Activated naive CD4-positive, alpha-beta T cell (primary cell): ENCODE data around the gene SMYD4.
A peak's percentile ranks its signal among the peaks of the same experiment; 100 is the strongest.
"Not testable (repeated sequence)": the region's sequence is repeated elsewhere in the genome, so short reads cannot be mapped to it uniquely, and the experiment has no call there.

ENCODE experiments used
- DNase-seq, 4 experiments: peaks; one replicate each; lab custom pipeline; 2025; lab: John Stamatoyannopoulos, UW

SMYD4 gene

DNA sequence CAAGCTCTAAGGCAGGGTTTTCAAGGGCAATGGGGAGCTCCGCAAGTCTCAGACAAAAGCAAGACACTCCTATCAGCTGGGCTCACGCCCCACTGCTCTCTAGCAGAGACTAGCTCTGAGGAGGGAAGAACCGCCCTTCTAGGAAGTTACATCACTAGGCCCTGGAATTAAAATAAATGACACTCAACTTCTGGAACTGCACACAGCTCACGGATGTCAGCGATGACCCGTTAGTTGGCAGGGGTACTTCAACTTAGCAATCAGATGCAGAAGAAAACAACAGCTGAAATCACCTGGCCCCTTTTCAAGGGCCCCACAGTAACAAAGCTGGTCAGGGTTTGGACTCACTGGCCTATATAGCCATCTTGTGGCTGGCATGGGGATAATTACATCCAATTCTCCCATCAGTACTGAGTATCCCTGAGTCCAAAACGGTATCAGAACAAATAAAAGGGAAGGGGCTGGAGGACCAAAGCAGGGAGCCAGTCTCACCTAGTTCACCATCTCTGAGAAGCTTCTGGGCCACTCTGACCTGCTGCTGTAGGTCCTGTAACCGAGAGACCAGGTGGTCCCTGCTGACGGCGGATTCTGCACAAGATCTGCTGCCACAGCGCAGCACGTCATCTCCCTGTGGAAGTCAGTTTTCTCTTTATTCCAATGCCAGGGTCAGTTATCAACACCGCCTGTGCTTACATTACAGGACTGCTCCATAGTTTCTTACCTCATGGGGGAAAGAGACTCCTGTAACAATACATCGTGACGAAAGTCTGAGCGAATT is 45.7 kb downstream of the SMYD4 start:
- DNase-seq: no peak

DNA sequence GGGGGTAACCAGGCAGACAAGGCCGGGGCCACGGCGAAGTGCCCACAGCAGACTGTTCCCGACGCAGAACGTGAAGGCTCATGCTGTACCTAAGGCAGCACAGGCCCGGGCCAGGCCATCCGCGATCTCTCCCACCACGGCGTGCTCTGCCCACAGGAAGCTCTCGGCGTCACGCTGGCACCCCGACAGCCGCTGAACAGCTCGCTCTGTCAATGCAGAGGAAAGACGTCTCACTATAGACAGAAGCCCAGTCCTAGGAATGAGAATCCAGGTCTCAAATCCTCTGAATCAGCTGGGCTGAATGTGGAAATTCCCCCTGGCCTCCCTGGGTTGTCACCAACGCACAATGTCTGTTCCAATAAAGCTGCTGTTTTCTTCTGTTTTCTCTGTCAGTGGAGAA is 46.4 kb downstream of the SMYD4 start:
- no peak for DNase-seq

DNA sequence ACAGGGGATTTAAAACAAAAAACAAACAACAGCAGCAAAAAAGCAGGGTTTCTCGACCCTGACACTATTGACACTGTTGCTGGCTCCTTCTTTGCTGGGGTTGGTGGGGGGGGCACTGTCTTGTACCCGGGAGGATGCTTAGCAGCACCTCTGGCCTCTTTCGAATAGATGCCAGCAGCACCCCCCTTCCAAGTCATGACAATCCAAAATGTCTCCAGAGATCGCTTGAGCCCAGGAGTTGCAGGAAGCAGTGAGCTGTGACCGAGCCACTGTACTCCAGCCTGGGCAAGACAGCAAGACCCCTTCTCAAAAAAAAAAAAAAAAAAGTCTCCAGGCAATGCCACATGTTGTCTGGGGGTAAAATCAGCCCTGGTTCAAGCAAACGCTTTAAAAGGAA is 47.5 kb downstream of the SMYD4 start:
- no peak for DNase-seq

DNA sequence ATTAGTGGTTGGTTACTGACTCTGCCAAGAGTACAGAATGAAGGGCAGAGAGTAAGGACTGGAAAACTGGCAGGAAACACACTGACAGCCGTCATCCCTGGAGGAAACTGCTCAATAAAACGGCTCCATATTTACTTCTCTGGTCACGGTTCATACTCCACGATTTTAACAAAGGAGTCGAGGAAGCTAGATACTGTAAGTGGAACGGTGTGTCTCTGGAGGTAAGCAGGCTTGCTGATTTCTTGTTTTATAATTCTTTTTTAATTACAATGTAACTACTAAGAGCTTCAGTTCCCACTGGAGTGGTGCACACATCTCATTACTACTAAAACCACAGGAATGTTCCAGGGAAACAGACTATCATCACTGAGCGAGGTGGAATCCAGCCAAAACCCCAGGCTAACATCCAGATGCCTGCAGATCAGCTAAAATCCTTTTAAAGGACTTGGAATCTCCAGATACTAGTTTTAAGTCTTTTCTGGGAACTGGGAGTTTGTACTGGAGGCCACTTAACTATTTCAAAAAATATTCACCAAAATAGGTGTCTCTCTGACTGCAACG is 50.1 kb downstream of the SMYD4 start:
- DNase-seq: no peak

DNA sequence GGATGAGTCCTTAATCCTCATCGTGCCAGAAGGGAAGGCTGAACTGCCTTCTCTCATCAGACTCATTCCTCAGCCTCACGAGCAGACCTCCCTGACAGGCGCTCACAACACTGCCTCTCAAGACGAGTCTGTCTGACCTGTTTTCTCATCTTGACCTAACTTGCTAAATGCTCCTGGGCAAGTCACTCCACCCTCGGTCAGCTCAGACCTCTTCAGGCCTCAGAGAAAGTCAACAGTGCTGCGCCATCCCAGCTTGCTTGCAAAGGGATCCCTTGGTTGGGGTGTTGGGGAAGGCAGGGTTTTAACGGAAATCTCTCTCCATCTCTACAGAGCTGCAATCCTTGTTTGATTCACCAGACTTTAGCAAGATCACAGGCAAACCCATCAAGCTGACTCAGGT is 52.8 kb downstream of the SMYD4 start:
- DNase-seq: no peak

DNA sequence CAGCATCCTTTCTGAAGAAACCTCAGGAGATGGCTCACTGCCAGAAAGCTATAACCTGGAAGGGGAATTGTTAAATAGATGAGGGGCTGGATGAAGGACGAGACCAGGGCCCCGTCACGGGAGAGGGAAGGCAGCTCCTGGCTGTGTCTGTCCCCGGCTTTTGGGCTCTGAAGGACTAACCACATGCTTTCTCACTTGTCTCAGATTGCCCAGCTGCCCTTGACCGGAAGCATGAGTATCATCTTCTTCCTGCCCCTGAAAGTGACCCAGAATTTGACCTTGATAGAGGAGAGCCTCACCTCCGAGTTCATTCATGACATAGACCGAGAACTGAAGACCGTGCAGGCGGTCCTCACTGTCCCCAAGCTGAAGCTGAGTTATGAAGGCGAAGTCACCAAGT is 53.4 kb downstream of the SMYD4 start:
- no peak for DNase-seq

DNA sequence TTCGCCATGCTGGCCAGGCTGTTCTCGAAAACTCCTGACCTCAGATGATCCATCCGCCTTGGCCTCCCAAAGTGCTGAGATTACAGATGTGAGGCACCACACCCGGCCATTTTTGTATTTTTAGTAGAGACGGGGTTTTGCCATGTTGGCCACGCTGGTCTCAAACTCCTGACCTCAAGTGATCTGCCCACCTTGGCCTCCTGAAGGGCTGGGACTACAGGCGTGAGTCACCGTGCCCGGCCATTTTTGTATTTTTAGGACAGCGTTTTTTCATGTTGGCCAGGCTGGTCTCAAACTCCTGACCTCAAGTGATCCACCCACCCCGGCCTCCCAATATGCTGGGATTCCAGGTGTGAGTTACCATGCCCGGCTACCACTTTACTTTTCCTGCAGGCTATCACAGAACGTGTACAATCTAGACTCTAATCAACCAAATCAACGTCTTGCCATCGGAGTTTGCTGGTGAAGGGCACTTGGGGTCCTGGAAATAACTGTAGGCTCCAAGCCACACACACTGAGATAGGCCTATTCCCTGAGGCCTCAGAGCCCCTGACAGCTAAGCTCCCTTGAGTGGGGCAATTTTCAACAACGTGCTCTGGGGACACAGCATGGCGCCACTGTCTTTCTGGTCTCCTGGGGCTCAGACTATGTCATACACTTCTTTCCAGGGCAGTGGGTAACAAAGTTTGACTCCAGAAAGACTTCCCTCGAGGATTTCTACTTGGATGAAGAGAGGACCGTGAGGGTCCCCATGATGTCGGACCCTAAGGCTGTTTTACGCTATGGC is 55.1 kb downstream of the SMYD4 start:
- DNase-seq: no peak

DNA sequence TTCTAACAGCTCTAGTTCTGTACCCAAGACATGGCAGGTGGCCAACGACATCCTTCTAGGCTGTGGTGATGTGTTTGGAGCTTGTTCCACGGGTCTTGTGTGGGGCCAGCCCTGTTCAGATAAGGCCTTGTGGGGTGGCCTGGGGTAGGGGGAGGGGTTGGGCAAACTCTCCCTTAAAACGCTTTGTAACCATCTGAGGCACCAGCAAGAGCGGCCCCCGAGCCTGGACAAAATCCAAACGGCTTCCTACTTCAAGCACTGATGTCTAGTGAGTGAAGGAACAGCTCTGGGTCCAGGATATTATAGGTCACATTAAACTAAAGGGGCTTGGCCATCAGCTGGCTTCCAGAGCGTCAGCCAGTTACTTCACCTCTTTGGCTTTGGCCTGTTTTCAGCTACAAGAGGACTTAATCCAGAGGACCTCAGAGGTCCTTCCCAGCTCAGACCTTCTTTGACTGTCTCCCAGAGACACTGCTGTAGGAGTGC is 56.0 kb downstream of the SMYD4 start:
- DNase-seq: no peak

DNA sequence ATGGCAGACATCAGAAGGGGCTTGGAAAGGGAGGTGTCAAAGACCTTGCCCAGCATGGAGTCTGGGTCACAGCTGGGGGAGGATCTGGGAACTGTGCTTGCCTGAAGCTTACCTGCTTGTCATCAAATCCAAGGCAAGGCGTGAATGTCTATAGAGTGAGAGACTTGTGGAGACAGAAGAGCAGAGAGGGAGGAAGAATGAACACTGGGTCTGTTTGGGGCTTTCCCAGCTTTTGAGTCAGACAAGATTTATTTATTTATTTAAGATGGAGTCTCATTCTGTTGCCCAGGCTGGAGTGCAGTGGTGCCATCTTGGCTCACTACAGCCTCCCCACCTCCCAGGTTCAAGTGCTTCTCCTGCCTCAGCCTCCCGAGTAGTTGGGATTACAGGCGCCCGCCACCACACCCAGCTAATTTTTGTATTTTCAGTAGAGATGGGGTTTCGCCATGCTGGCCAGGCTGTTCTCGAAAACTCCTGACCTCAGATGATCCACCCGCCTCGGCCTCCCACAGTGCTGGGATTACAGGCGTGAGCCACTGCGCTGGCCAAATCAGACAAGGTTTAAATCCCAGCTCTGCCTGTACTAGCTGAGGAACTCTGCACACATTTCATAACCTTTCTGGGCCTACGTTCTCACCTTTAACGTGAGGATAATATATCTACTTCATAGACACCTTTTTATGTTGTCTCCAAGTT is 56.6 kb downstream of the SMYD4 start:
- not testable (repeated sequence) for DNase-seq

DNA sequence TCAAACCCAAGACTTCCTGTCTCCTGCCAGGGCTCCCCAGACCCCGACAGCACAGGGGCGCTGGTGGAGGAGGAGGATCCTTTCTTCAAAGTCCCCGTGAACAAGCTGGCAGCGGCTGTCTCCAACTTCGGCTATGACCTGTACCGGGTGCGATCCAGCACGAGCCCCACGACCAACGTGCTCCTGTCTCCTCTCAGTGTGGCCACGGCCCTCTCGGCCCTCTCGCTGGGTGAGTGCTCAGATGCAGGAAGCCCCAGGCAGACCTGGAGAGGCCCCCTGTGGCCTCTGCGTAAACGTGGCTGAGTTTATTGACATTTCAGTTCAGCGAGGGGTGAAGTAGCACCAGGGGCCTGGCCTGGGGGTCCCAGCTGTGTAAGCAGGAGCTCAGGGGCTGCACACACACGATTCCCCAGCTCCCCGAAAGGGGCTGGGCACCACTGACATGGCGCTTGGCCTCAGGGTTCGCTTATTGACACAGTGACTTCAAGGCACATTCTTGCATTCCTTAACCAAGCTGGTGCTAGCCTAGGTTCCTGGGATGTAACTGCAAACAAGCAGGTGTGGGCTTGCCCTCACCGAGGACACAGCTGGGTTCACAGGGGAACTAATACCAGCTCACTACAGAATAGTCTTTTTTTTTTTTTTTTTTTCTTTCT is 59.8 kb downstream of the SMYD4 start:
- no peak for DNase-seq

DNA sequence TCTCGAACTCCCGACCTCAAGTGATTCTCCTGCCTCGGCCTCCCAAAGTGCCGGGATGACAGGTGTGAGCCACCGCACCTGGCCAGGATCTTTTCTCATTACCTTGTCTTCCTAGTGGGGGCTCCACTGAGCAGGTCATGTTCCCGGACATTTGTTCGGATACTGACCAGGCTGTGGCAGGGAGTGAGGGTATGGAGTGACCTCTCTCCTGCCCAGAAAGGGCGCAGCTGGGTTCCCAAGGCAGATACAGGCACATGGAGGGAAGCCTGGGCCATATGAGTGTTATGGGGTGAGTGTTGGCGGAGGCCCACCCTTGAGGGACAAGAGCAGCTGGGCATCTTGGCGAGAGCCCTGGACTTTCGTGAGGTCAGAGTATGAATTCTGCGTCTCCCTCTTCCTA is 62.3 kb downstream of the SMYD4 start:
- no peak for DNase-seq

DNA sequence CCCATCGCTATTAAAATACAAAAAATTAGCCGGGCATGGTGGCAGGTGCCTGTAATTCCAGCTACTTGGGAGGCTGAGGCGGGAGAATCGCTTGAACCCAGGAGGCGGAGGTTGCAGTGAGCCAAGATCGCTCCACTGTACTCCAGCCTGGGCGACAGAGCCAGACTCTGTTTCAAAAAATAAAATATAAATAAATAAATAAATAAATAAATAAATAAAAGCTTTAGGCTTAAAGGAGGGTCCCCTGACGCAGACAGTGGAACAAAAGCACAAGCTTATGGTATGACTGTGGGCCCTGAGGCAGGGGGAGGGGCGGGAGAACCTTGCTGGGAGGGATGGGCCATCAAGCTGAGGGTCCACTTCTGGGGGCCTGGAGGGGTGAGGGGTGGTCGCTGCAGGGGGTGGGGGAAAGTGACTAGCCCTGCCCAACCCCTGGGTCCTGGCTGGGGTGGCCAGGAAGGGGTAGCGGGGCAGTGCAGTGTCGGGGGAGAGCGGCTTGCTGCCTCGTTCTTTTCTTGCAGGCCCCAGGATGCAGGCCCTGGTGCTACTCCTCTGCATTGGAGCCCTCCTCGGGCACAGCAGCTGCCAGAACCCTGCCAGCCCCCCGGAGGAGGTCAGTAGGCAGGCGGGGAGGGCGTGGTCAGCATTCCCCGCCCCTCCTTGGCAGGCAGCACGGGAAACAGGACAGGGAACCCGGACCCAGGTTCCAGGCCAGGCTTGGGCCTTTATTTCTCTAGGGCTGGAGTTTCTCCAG is 63.1 kb downstream of the SMYD4 start:
- no peak for DNase-seq

DNA sequence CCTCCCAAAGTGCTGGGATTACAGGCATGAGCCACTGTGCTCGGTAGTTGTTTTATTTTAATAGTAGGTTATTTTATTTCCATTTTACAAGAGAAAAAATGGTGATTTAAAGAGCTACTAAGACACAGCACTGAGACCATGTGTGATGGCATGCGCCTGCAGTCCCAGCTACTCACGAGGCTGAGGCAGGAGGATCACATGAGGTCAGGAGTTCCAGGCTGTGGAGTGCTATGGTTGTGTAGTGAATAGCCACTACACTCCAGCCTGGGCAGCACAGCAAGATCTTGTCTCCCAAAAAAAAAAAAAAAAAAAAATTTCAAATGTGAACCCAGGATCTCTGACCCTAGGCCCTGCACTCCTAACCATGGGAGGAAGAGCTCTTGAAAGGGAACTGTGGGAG is 64.1 kb downstream of the SMYD4 start:
- no peak for DNase-seq

DNA sequence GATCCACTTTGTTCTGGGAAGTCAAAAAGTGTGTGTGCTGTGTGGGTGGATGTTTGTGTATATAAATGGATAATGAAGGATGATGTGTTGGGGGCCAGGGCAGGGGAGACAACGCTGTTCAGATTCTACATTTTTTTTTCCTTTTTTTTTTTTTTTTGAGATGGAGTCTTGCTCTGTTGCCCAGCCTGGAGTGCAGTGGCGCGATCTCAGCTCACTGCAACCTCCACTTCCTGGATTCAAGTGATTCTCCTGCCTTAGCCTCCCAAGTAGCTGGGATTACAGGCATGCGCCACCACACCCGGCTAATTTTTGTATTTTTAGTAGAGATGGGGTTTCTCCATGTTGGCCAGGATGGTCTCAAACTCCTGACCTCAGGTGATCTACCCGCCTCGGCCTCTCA is 65.0 kb downstream of the SMYD4 start:
- not testable (repeated sequence) for DNase-seq

DNA sequence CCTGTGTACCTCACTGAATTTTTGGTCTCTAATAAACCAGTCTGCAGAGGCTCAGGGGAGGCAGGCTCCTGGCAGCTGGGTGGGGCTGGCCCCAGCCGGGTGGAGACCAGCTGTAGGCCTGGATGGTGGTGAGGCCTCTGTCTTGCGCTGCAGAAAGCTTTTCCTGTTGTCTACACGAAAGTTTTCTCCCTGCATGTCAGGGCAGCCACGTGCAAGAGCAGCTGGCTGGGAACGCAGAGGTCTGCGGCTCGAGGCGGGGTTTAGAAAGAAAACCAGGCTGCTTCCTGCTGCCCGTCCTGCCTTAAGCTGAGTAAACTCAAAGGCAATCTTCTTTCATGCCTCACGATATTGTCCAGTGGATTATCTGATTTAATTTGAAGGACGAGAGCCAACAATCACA is 65.4 kb downstream of the SMYD4 start:
- peak in 2 of 4 experiments; percentile 31 to 59 for DNase-seq

DNA sequence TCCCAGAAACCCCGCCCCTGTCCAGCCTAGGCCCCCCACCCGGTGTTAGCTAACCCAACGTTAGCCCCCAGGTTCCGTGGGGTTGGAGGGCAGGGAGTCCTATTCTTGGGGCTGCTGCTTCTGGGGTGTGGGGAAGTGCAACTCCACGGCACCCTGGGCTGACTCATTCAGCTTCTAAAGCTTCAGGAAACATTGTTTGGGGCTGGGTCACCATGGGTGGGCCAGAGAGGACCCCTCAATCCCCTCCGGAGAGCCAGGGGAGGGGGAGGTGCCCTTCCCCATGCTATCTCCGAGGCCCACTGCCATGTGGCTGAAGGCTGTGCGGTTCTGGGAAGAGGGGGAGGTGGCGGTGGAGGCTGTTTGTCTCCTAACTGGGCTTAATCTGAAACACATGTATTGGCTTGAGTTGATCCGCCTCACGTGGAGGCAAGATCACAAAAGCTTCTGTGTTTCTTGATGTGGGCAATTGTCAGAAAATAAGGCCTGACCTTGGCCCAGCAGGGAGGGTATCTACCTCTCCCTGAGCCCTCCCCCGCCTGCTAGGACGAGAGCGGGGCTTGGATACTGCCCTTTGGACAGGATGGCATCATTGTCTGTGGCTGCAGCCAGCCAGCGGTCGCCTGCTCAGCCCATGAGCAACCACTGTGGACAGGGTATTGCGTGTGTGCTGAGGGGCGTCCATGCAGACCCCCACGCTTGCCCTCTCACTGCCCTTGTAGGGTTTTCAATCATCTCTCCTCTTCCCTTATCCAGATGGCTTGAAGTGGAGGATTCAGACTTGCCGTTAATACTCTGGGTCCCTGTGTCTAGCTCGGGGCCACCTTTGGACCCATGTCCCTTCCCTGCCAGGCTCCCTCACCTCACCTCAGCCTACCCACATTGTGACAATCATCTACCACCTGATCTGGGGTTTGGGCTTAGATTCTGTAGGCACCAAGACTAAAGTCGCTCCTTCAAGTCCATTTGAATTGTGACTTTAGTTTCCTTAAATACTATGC is 66.5 kb downstream of the SMYD4 start:
- DNase-seq: no peak

DNA sequence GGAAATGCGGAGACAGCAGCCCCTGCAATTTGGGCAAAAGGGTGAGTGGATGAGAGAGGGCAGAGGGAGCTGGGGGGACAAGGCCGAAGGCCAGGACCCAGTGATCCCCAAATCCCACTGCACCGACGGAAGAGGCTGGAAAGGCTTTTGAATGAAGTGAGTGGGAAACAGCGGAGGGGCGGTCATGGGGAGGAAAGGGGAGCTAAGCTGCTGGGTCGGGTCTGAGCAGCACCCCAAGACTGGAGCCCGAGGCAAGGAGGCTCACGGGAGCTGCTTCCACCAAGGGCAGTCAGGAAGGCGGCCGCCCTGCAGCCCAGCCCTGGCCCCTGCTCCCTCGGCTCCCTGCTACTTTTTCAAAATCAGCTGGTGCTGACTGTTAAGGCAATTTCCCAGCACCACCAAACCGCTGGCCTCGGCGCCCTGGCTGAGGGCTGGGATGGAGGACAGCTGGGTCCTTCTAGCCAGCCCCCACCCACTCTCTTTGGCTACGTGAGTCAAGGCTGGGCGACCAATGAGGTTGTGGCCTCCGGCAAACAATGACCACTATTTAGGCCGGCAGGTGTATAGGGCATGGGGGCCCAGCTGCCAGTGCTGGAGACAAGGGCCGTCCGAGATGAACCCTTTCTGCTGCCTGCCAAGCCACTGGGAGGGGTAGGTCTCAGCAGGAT is 67.3 kb downstream of the SMYD4 start:
- DNase-seq: no peak

DNA sequence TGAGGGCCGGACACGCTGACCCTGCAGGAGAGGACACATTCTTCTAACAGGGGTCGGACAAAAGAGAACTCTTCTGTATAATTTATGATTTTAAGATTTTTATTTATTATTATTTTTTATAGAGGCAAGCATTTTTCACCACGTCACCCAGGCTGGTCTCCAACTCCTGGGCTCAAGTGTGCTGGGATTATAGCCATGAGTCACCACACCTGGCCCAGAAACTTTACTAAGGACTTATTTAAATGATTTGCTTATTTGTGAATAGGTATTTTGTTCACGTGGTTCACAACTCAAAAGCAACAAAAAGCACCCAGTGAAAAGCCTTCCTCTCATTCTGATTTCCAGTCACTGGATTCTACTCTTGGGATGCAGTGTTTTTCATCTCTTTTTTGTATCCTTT is 70.2 kb downstream of the SMYD4 start:
- no peak for DNase-seq

DNA sequence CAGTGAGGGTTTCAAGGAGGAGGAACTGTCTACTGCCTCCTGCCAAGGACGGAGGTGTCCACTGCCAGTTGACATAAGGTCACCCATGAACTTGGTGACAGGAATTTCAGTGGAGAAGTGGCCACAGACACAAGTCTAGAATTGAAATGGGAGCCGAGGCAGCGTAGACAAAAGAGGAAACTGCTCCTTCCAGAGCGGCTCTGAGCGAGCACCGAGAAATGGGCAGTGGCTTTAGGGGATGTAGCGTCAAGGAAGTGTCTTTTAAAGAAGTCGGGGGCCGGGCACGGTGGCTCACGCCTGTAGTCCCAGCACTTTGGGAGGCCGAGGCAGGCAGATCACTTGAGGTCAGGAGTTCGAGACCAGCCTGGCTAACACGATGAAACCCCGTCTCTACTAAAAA is 70.9 kb downstream of the SMYD4 start:
- no peak for DNase-seq
